Forelimb muscle (tissue), 1 donor: ENCODE measurements around the gene DSCAML1. TPM values are rescaled to one million over a fixed set of nuclear protein-coding genes. Genes with fewer than 3 reads are reported as not detected.
"Not testable (repeated sequence)": the region's sequence is repeated elsewhere in the genome, so short reads cannot be mapped to it uniquely, and the experiment has no call there.

Experiments
- DNase-seq: peaks from one replicate; pipeline ENCODE4 v3.0.0-alpha.2; 2013; ENCODE audit warnings: low read depth
- polyA plus RNA-seq: library from polyadenylated mRNA; unstranded; fragments of 120-200 nt; gene quantifications from one replicate; pipeline ENCODE4 v1.2.1, GENCODE V29; 2013; ENCODE audit not compliant: insufficient read length

Gene DSCAML1
- polyA plus RNA-seq, 1 donor: 0.63 TPM

GRCh38 chr11:117818041-117818873 is 21.2 kb upstream of the DSCAML1 start:
- no peak for DNase-seq

GRCh38 chr11:117817368-117818040 is 20.5 kb upstream of the DSCAML1 start:
- DNase-seq: peak; percentile 66

GRCh38 chr11:117816846-117817367 is 19.9 kb upstream of the DSCAML1 start:
- no peak for DNase-seq

GRCh38 chr11:117816151-117816741 is 19.2 kb upstream of the DSCAML1 start:
- DNase-seq: no peak

GRCh38 chr11:117815262-117815803 is 18.3 kb upstream of the DSCAML1 start:
- DNase-seq: no peak

- DNase-seq: no peak
Observed at GRCh38 chr11:117814766-117815261, 17.8 kb upstream of the DSCAML1 start.

- DNase-seq: no peak
Observed at GRCh38 chr11:117814204-117814765, 17.3 kb upstream of the DSCAML1 start.

GRCh38 chr11:117810056-117810451 is 13.0 kb upstream of the DSCAML1 start:
- DNase-seq: not testable (repeated sequence)

GRCh38 chr11:117809236-117810055 is 12.4 kb upstream of the DSCAML1 start:
- no peak for DNase-seq

GRCh38 chr11:117808784-117809183 is 11.8 kb upstream of the DSCAML1 start:
- no peak for DNase-seq

- peak; percentile 58 for DNase-seq
Observed at GRCh38 chr11:117807482-117808327, 10.7 kb upstream of the DSCAML1 start.

- DNase-seq: no peak
Observed at GRCh38 chr11:117806846-117807245, 9.8 kb upstream of the DSCAML1 start.

GRCh38 chr11:117805045-117805444 is 8.0 kb upstream of the DSCAML1 start:
- no peak for DNase-seq

- DNase-seq: no peak
Observed at GRCh38 chr11:117803896-117804295, 6.9 kb upstream of the DSCAML1 start.

GRCh38 chr11:117799634-117800033 is 2.6 kb upstream of the DSCAML1 start:
- no peak for DNase-seq

GRCh38 chr11:117796456-117796871 is 552 bp downstream of the DSCAML1 start:
- DNase-seq: no peak

- DNase-seq: no peak
Observed at GRCh38 chr11:117795638-117796455, 1.2 kb downstream of the DSCAML1 start.

- no peak for DNase-seq
Observed at GRCh38 chr11:117794772-117795629, 2.0 kb downstream of the DSCAML1 start.
